HG03095 (cell line): ENCODE results near the gene SDHAF2.
"Not testable (repeated sequence)": the region's sequence is repeated elsewhere in the genome, so short reads cannot be mapped to it uniquely, and the experiment has no call there.

ENCODE experiments used
- ATAC-seq: cut with Tn5 transposase; IDR thresholded peaks from one replicate; pipeline ENCODE4 v1.9.1; 2021; ENCODE audit warnings: moderate library complexity; ENCODE audit not compliant: unreplicated experiment

The SDHAF2 gene

GRCh38 chr11:61474013-61474643 is 44.2 kb downstream of the SDHAF2 start:
- ATAC-seq, result no peak

- no peak for ATAC-seq
Measured at GRCh38 chr11:61475433-61475832, 45.5 kb downstream of the SDHAF2 start.

DNA sequence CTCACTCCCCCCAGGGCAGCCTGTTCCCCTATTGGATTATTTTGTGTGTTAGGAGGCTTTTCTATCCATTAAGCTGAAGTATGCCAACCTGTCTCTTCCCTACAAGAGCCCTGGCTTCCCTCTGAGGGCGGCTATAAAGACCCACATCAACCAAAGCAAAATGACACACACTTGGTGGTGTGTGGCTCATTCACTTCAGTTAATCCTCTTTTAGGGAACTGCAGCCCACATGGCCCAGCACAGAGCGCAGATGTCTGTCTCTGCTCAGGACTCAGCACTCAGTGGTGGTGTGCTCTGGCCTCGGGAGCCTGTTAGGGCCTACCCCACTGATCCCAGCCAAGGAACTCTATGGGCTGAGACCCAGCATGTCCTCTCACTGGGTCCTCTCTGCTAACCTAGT is 46.4 kb downstream of the SDHAF2 start:
- ATAC-seq, result no peak

- no peak for ATAC-seq
Measured at GRCh38 chr11:61477126-61477525, 47.2 kb downstream of the SDHAF2 start.

DNA sequence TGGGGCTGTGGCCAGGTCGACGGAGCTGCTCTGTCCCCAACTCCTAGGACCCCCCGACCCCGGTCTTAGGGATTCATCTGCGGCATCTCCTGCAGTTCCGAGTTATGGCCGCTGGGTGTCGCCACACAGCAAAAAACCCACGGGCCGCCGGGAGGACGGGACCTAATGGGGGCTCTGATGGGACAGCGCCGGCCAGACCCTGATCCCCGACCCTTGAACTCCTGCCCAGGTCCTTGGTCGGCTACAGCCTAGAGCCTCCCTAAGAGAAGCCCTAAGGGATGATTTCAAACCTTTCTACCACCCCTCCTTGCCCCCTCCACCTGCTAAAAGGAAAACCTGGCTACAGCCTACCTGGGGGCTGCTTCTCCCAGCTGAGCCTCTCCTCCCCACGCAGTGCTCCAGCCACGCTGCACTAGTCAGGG is 47.8 kb downstream of the SDHAF2 start:
- ATAC-seq, result no peak

DNA sequence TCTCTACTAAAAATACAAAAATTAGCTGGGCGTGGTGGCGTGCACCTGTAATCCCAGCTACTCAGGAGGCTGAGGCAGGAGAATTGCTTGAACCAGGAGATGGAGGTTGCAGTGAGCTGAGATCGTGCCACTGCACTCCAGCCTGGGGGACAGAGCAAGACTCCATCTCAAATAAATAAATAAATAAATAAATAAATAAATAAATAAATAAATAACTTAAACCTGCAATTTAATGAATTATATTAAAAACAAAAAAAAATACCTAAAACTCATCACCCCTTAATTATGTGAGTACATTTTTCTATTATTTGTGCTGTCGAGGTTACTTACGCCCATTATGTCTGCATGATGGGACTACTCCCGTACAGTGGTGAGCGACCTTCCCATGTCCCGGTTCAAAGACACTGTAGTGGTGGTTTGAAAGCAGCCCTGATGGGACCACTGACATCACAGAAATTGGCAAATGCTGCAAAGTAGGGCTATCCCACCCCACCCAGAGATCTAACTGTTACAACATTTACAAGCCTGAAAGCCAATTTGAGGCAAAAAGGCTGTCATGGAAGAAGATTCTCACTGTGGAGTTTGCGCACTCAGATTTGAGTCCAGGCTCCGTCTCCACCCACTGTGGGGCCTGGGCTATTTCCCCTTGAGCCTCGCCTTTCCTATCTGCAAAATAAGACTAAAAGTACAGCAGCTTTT is 49.6 kb downstream of the SDHAF2 start:
- ATAC-seq, result not testable (repeated sequence)

GRCh38 chr11:61480261-61480993 is 50.5 kb downstream of the SDHAF2 start:
- no peak for ATAC-seq

DNA sequence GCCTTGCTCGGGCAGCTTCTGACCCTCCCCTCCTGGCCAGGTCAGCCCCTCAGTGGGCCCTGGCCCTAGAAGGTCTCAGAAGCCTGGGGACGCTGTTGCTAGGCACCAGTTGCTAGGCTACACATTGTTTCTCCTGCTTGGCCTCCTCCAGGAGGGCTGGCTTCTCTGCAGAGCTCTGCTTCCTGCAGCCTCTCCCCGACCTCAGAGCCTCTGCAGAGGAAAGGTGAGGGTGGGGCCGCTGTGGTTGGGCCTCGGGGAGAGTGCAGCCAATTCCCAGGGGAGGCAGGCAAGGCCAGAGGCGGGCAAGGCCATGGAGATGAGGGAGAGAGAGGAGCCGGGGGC is 51.0 kb downstream of the SDHAF2 start:
- no peak for ATAC-seq

GRCh38 chr11:61481806-61482205 is 51.9 kb downstream of the SDHAF2 start:
- ATAC-seq, result no peak

DNA sequence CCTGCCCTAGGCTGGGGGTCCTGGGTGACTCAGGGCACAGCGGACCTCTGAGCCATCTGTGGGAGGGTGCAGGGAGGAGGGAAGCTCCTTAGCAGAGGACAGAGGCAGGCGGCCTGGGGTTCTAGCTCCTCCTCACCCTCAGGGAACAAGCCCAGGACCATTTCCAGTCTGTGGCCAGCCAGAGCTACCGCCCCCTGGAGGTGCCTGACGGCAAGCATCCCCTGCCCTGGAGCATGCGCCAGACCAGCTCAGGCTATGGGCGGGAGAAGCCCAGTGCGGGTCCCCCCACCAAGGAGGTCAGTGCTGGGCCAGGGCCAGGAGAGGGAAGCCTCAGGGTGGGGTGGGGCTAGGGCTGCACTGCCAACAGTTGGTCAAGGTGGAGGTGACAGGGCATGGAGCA is 52.6 kb downstream of the SDHAF2 start:
- no peak for ATAC-seq

- ATAC-seq, result no peak
Measured at GRCh38 chr11:61484541-61484940, 54.6 kb downstream of the SDHAF2 start.

- no peak for ATAC-seq
Measured at GRCh38 chr11:61485080-61485479, 55.2 kb downstream of the SDHAF2 start.

DNA sequence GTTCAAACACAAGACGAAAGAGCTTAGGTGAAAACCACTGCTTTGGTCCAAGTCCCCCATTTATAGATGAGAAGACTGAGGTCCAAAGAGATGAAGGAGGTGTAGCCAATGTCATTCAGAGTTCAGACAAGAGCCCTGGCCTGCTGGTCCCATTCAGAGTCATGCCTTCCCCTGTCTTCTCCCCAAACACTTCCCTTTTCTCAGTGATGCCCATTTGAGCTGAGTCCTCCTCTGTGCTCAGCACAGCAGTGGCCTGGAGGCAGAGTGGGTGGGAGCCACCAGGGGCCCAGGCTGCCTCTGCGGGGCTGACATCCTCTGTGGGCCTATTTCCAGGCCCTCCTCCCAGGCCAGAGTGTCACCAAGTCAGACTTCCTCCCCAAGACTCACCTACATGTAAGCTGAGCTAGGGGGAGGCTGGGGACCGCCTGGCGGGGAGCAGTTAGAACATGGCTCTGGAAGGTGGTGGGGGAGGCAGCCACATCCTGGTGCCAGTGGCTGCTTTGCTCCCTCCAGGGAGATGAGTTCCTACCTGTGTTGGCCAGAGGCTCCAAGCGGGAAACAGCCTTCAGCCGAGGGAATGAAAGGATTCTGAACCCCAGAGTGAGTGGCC is 56.2 kb downstream of the SDHAF2 start:
- ATAC-seq, result no peak

DNA sequence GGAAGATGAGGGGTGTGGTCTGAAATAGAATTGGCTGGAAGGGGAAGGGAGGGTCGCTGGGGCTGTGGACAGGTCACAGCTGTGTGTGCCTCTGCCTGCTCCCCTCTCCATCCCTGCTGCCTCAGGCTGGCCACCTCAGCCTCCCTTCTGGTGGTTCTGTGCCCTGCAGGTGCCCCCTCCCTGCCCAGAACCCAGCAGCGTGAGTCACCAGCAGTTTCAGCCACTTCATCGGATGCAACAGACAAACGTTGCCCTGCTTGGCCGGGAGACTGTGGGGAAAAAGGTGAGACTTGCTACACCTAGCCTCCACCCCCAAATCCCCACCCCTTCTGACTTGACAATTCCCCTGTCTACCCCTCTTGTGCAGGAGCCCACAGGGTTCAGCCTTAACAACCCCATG is 56.9 kb downstream of the SDHAF2 start:
- ATAC-seq, result no peak

- no peak for ATAC-seq
Measured at GRCh38 chr11:61487342-61488025, 57.6 kb downstream of the SDHAF2 start.

GRCh38 chr11:61488651-61489291 is 58.8 kb downstream of the SDHAF2 start:
- ATAC-seq, result no peak

DNA sequence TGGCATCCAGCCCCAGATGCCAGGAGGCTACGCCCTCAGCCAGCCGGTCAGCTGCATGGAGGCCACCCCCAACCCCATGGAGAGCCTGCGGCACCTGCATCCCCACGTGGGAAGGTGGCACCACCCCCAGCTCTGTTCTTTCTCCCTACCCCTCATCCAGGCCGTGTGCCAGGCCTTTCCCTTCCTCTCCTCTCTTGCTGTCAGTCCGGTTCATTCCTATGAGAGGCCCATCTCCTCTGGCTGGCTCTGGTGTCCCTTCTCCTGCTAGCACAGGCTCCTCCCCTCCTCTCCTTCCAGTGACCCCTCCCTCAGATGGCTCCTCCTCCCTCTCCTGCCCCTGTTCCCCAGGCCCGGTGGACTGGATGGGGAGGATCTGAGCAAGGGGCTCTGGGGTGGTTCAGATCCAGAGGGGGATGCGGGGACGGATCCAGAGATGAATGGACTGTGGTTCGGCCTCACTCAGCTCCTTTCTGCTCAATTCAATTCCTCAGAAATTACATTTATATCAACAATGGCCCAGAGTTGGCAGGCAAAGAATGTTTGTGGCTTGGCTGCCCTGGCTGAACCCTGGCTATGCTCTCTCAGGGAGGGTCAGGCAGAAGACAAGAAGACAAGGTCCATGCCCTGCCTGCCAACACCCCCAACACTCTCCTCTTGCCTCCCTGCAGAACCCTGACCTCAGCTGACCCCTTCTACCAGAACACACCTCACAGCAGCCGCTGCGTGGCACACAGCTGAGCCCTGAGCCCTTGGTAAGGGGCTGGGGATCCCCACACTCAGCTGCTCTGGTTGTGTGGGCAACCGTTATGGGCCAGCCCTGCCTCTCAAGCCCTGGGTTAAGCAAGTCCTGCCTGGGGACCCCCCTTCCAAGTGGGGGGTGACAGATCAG is 60.2 kb downstream of the SDHAF2 start:
- no peak for ATAC-seq

GRCh38 chr11:61491736-61492395 is 61.9 kb downstream of the SDHAF2 start:
- no peak for ATAC-seq

DNA sequence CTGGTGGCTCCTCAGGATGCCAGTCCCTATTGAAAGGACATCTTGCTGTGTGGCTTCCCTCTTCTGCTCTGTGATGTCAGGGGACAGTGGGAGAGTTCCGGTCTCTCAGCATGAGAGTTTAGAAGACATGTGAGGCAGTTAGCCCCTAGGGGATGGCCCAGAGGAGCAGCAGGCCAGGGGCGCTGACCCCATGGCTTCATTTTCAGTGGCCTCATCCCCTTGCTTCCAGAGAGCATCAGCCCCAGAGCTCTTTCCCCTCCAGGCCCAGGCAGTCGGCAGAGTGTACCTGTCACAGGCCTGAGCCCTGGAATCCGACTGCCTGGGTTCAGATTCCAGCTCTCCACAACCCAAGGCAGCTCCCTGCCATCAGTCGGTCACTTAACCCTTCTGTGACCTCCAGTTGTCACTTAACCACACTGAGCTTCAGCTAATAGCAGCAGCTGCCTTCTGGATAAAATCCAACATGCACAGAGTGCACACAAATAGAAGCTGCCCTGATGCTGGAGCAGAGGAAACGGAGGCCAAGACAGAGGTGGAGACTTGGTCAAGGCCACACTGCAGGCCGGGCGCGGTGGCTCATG is 64.5 kb downstream of the SDHAF2 start:
- ATAC-seq, result no peak
